Left lobe of liver (tissue), 2 donors: ENCODE data around the gene APBB1. TPM values are rescaled to one million over a fixed set of nuclear protein-coding genes. Genes with fewer than 3 reads are reported as not detected.

Experiments used
- ATAC-seq: fragments of 200-7000 bp; cut with Tn5 transposase; one replicate; pipeline ENCODE4 v1.9.1; 2020; ENCODE audit warnings: mild to moderate bottlenecking, moderate library complexity
- DNase-seq: peaks from one replicate; pipeline ENCODE4 v3.0.0-alpha.2; 2020; ENCODE audit warnings: low spot score
- total RNA-seq: library from RNA; stranded (reverse); gene quantifications from one replicate; pipeline ENCODE4 v1.2.1, GENCODE V29; 2021
- donor health status: DM: no; HTN: no; CAD: no; lungs with moderate emphysema.
- donor health status: DM: no; HTN: yes; CAD: no.

The APBB1 gene
- 3.6 TPM for total RNA-seq

GRCh38 chr11:6419009-6419631 lies at the start of gene APBB1:
Gene APBB1, minus strand, starts transcription at chr11:6419094. Its CDS starts 7,747 bp downstream, at chr11:6411347.
- ATAC-seq (peak; percentile 91), DNase-seq (peak; percentile 56)

- DNase-seq, result no peak
- ATAC-seq, result no peak
Measured at GRCh38 chr11:6459099-6459450, 40.2 kb upstream of the APBB1 start.

GRCh38 chr11:6458352-6459098 lies 39.6 kb upstream of the APBB1 start:
- DNase-seq, result no peak
- no peak for ATAC-seq

GRCh38 chr11:6457581-6458320 lies 38.9 kb upstream of the APBB1 start:
- no peak for ATAC-seq
- DNase-seq, result no peak

GRCh38 chr11:6456361-6457073 lies 37.6 kb upstream of the APBB1 start:
- no peak for DNase-seq
- no peak for ATAC-seq

- no peak for DNase-seq
- ATAC-seq, result no peak
Measured at GRCh38 chr11:6455070-6455469, 36.2 kb upstream of the APBB1 start.

- no peak for DNase-seq
- no peak for ATAC-seq
Measured at GRCh38 chr11:6453152-6453551, 34.3 kb upstream of the APBB1 start.

- ATAC-seq, result no peak
- no peak for DNase-seq
Measured at GRCh38 chr11:6452219-6452618, 33.3 kb upstream of the APBB1 start.

- ATAC-seq (no peak), DNase-seq (no peak)
Measured at GRCh38 chr11:6448574-6448973, 29.7 kb upstream of the APBB1 start.

- DNase-seq, result peak; percentile 78
- peak; percentile 63 for ATAC-seq
Measured at GRCh38 chr11:6443269-6444003, 24.5 kb upstream of the APBB1 start.

GRCh38 chr11:6442441-6442840 lies 23.5 kb upstream of the APBB1 start:
- ATAC-seq, result peak; percentile 51
- peak; percentile 81 for DNase-seq

GRCh38 chr11:6440906-6441358 lies 22.0 kb upstream of the APBB1 start, which contains the start of gene HPX:
Gene HPX, minus strand, starts transcription at chr11:6440987. Its CDS starts 24 bp downstream, at chr11:6440963.
- ATAC-seq, result peak; percentile 68
- DNase-seq, result peak; percentile 93

- ATAC-seq (peak; percentile 8), DNase-seq (no peak)
Measured at GRCh38 chr11:6438979-6439571, 20.2 kb upstream of the APBB1 start.

GRCh38 chr11:6437993-6438392 lies 19.1 kb upstream of the APBB1 start:
- no peak for ATAC-seq
- DNase-seq, result no peak

- DNase-seq, result peak; percentile 82
- ATAC-seq, result peak; percentile 45
Measured at GRCh38 chr11:6437423-6437822, 18.5 kb upstream of the APBB1 start.

- ATAC-seq (peak; percentile 11), DNase-seq (no peak)
Measured at GRCh38 chr11:6433998-6434660, 15.2 kb upstream of the APBB1 start.

GRCh38 chr11:6431861-6432260 lies 13.0 kb upstream of the APBB1 start:
- ATAC-seq, result peak; percentile 4
- DNase-seq, result no peak

GRCh38 chr11:6427516-6427915 lies 8.6 kb upstream of the APBB1 start:
- DNase-seq, result no peak
- no peak for ATAC-seq

GRCh38 chr11:6420677-6421076 lies 1.8 kb upstream of the APBB1 start:
- ATAC-seq (no peak), DNase-seq (no peak)
